Activated CD8-positive, alpha-beta T cell treated with anti-CD3 and anti-CD28 coated beads for 36 hours (primary cell): ENCODE data around the gene NLK. TPM values are rescaled to one million over a fixed set of nuclear protein-coding genes. Genes with fewer than 3 reads are reported as not detected.
"Not testable (repeated sequence)": the region's sequence is repeated elsewhere in the genome, so short reads cannot be mapped to it uniquely, and the experiment has no call there.

ENCODE experiments used
- ATAC-seq: fragments of 200-7000 bp; cut with Tn5 transposase; one replicate; pipeline ENCODE4 v1.10.0; 2021; ENCODE audit warnings: mild to moderate bottlenecking, moderate library complexity
- CTCF ChIA-PET: fragments of 350-600 bp; sonication (Branson Sonifier 250); formaldehyde crosslinking; loops from one replicate; lab custom pipeline; 2021; ENCODE audit warnings: antibody characterized with exemption; lab: Charles Lee
- POLR2A ChIA-PET: fragments of 350-600 bp; sonication (Branson Sonifier 250); formaldehyde crosslinking; loops from one replicate; lab custom pipeline; 2021; ENCODE audit warnings: antibody characterized with exemption; lab: Charles Lee
- DNase-seq: peaks from one replicate; pipeline ENCODE4 v3.0.0-alpha.2; 2020
- H3K27ac Mint-ChIP-seq: one replicate; pipeline ENCODE4 v1.8.0; 2021; ENCODE audit warnings: mild to moderate bottlenecking, mixed read lengths
- H3K27me3 Mint-ChIP-seq: one replicate; pipeline ENCODE4 v1.8.0; 2021; ENCODE audit warnings: mixed read lengths
- H3K36me3 Mint-ChIP-seq: one replicate; pipeline ENCODE4 v1.8.0; 2021; ENCODE audit warnings: low read depth, mixed read lengths
- H3K4me1 Mint-ChIP-seq: one replicate; pipeline ENCODE4 v1.8.0; 2021; ENCODE audit warnings: low read depth, mixed read lengths
- H3K4me3 Mint-ChIP-seq: one replicate; pipeline ENCODE4 v1.8.0; 2021; ENCODE audit warnings: mild to moderate bottlenecking, moderate library complexity, mixed read lengths
- H3K9me3 Mint-ChIP-seq: one replicate; pipeline ENCODE4 v1.8.0; 2021; ENCODE audit warnings: mixed read lengths
- intact Hi-C: fragments of 100-400 bp; cut with micrococcal nuclease; formaldehyde crosslinking; loops from one replicate; pipeline ENCODE4 v1.10.0; 2022
- total RNA-seq, 2 experiments: library from RNA; stranded (reverse); gene quantifications; one replicate each; pipeline ENCODE4 v1.2.3, GENCODE V29; 2021
- TF ChIP-seq, protein P1 (sequence below): fragments of 200-600 bp; IDR thresholded peaks from one replicate; pipeline ENCODE4 v1.8.0; 2022; ENCODE audit warnings: antibody characterized with exemption, mild to moderate bottlenecking

NLK gene
- total RNA-seq, 2 experiments from 2014 or later, result 7.3 to 7.8 TPM

DNA sequence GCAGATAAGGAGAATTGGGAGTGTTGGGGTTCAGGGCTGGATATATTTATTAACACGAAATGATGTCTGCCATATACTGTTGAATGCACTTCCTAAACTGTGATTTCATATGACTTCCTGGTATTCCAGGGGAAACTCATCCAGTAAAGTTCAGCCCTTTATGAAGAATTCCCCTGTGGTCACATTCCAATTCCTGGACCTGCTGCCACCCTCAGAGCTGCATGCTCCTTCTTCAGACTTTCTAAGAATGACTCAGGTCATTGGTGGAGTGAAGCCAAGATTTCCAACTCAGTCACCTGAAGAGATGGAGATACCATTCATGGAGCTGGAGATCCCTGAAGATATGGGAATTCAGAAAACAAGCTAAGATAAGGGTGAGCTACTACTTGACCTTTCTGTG is 162.3 kb downstream of the NLK start:
- Mint-ChIP-seq H3K27me3 (peaks cover 5% of the 10 kb centered on the region), H3K4me1 (no peaks in the 10 kb centered on the region), H3K36me3 (no peaks in the 10 kb centered on the region), H3K4me3 (no peak overlapping the region), H3K27ac (no peak overlapping the region), H3K9me3 (no peaks in the 10 kb centered on the region)
- intact Hi-C loops, result no loop called here
- ChIA-PET POLR2A (no interaction called here), CTCF (no interaction called here)
- TF ChIP-seq, protein P1, sequence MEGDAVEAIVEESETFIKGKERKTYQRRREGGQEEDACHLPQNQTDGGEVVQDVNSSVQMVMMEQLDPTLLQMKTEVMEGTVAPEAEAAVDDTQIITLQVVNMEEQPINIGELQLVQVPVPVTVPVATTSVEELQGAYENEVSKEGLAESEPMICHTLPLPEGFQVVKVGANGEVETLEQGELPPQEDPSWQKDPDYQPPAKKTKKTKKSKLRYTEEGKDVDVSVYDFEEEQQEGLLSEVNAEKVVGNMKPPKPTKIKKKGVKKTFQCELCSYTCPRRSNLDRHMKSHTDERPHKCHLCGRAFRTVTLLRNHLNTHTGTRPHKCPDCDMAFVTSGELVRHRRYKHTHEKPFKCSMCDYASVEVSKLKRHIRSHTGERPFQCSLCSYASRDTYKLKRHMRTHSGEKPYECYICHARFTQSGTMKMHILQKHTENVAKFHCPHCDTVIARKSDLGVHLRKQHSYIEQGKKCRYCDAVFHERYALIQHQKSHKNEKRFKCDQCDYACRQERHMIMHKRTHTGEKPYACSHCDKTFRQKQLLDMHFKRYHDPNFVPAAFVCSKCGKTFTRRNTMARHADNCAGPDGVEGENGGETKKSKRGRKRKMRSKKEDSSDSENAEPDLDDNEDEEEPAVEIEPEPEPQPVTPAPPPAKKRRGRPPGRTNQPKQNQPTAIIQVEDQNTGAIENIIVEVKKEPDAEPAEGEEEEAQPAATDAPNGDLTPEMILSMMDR, result no peak
- ATAC-seq, result no peak
- DNase-seq, result no peak

DNA sequence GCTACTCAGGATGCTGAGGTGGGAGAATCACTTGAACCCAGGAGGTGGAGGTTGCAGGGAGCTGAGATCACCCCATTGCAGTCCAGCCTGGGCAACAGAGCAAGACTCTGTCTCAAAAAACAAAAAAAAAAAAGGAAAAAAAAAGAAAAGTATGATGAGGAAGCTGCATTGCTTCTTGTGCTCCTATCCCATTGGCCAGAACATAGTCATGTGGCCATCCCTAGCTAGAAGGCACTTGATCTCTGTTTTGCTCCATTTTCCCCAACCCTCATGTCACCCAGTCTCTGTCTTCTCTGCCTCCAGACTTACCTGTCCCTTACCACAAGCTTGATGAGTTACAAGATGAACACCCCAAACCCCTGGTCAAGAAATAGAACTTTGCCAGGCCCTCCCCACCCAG is 163.8 kb downstream of the NLK start:
- Mint-ChIP-seq H3K4me3 (no peak overlapping the region), H3K4me1 (no peaks in the 10 kb centered on the region), H3K27me3 (peaks cover 5% of the 10 kb centered on the region), H3K36me3 (no peaks in the 10 kb centered on the region), H3K27ac (no peak overlapping the region), H3K9me3 (no peaks in the 10 kb centered on the region)
- no peak for ATAC-seq
- DNase-seq, result no peak
- intact Hi-C loops, result no loop called here
- TF ChIP-seq, protein P1, result no peak
- ChIA-PET CTCF (no interaction called here), POLR2A (no interaction called here)

DNA sequence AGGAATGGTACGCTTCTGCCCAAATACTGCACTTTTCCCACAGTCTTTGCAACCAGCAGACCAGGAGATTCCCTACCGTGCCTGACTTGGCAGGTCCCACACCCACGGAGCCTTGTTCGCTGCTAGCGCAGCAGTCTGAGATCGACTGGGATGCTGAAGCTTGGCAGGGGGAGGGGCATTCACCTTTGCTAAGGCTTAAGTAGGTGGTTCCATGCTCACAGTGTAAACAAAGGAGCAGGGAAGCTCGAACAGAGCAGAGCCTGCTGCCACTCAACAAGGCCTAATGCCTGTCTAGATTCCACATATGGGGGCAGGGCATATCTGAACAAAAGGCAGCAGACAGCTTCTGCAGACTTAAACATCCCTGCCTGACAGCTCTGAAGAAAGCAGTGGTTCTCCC is 169.3 kb downstream of the NLK start:
- TF ChIP-seq, protein P1, result no peak
- intact Hi-C loops, result no loop called here
- ChIA-PET CTCF (no interaction called here), POLR2A (interaction anchor here (0.6 kb wide), 1 partner anchor 110 kb away, joined by 3 read pairs; no protein-coding TSS in a partner anchor)
- H3K4me3 Mint-ChIP-seq, result no peak overlapping the region
- DNase-seq (no peak), ATAC-seq (no peak)
- H3K27ac Mint-ChIP-seq, result no peak overlapping the region
- H3K9me3 Mint-ChIP-seq, result no peaks in the 10 kb centered on the region
- H3K4me1 Mint-ChIP-seq, result peaks cover 9% of the 10 kb centered on the region
- H3K36me3 Mint-ChIP-seq, result no peaks in the 10 kb centered on the region
- H3K27me3 Mint-ChIP-seq, result peaks cover 3% of the 10 kb centered on the region

DNA sequence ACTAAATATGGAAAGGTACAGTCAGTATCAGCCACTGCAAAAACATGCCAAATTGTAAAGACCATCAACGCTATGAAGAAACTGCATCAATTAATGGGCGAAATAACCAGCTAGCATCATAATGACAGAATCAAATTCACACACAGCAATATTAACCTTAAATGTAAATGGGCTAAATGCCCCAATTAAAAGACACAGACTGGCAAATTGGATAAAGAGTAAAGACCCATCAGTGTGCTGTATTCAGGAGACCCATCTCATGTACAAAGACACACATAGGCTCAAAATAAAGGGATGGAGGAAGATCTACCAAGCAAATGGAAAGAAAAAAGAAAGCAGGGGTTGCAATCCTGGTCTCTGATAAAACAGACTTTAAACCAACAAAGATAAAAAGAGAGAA is 171.1 kb downstream of the NLK start:
- H3K4me1 Mint-ChIP-seq, ATAC-seq, H3K27me3 Mint-ChIP-seq, CTCF ChIA-PET, H3K36me3 Mint-ChIP-seq, H3K4me3 Mint-ChIP-seq, POLR2A ChIA-PET, DNase-seq, H3K27ac Mint-ChIP-seq, intact Hi-C loops, H3K9me3 Mint-ChIP-seq: not testable (repeated sequence)

DNA sequence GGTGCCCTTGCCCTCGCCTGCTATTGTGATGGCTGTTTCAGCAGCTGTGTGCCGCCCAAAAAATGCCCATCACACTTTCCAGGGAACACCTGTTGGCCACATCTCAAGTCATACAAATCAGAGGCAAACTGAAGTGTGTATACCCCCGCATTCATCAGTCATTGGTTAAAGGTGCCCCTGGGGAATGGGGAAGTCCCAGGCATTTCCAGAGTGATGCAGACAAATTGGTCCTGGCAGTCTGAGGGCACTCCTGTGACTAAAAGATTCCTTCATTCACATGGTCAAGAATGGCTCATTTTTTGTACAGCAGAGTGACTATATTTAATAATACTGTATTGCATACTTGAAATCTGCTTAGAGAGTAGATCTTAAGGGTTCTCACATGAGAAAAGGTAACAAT is 173.6 kb downstream of the NLK start:
- H3K27ac Mint-ChIP-seq, result no peak overlapping the region
- H3K4me3 Mint-ChIP-seq, result no peak overlapping the region
- TF ChIP-seq, protein P1, result no peak
- POLR2A ChIA-PET, result no interaction called here
- DNase-seq, result no peak
- CTCF ChIA-PET, result interaction anchor here (1.5 to 1.9 kb wide), 2 partner anchors 14 to 35 kb away, joined by 3 to 5 read pairs; no protein-coding TSS in a partner anchor
- intact Hi-C loops, result no loop called here
- no peak for ATAC-seq
- peaks cover 9% of the 10 kb centered on the region for H3K4me1 Mint-ChIP-seq
- no peaks in the 10 kb centered on the region for H3K36me3 Mint-ChIP-seq
- H3K27me3 Mint-ChIP-seq, result peaks cover 1% of the 10 kb centered on the region
- no peaks in the 10 kb centered on the region for H3K9me3 Mint-ChIP-seq
